ENCODE results near the gene TRPV4.

The TRPV4 gene

GRCh38 chr12:109767456-109767855, 65.7 kb downstream of the TRPV4 start:
- FAIRE-seq (no peak), DNase-seq (ENCODE audit: insufficient read length, low spot score) (no peak)
- no peak for TF ChIP-seq CTCF (IDR thresholded peaks at IDR 0.05; ENCODE audit: insufficient read depth, missing control alignments)

GRCh38 chr12:109766251-109766778, 66.9 kb downstream of the TRPV4 start:
- DNase-seq (ENCODE audit: insufficient read length, low spot score) (no peak), FAIRE-seq (no peak)
- no peak for TF ChIP-seq CTCF (IDR thresholded peaks at IDR 0.05; ENCODE audit: insufficient read depth, missing control alignments)

GRCh38 chr12:109765446-109765810, 67.8 kb downstream of the TRPV4 start:
- FAIRE-seq = no peak
- TF ChIP-seq CTCF (IDR thresholded peaks at IDR 0.05; ENCODE audit: insufficient read depth, missing control alignments) = no peak
- no peak for DNase-seq (ENCODE audit: insufficient read length, low spot score)

- FAIRE-seq (no peak), DNase-seq (ENCODE audit: insufficient read length, low spot score) (no peak)
- TF ChIP-seq CTCF (IDR thresholded peaks at IDR 0.05; ENCODE audit: insufficient read depth, missing control alignments) = no peak
Measured at GRCh38 chr12:109764776-109765445, 68.3 kb downstream of the TRPV4 start.

- no peak for FAIRE-seq
- no peak for TF ChIP-seq CTCF (IDR thresholded peaks at IDR 0.05; ENCODE audit: insufficient read depth, missing control alignments)
- DNase-seq (ENCODE audit: insufficient read length, low spot score) = no peak
Measured at GRCh38 chr12:109764123-109764522, 69.1 kb downstream of the TRPV4 start.

GRCh38 chr12:109763201-109763841, 69.9 kb downstream of the TRPV4 start:
- FAIRE-seq (no peak), DNase-seq (ENCODE audit: insufficient read length, low spot score) (no peak)
- no peak for TF ChIP-seq CTCF (IDR thresholded peaks at IDR 0.05; ENCODE audit: insufficient read depth, missing control alignments)

GRCh38 chr12:109762673-109763191, 70.5 kb downstream of the TRPV4 start:
- FAIRE-seq = no peak
- no peak for TF ChIP-seq CTCF (IDR thresholded peaks at IDR 0.05; ENCODE audit: insufficient read depth, missing control alignments)
- no peak for DNase-seq (ENCODE audit: insufficient read length, low spot score)
